ENCODE measurements around the gene RAB20.
"Not testable (repeated sequence)": the region's sequence is repeated elsewhere in the genome, so short reads cannot be mapped to it uniquely, and the experiment has no call there.

RAB20 gene

GRCh38 chr13:110554227-110554836 is 7.2 kb downstream of the RAB20 start:
- no peak for DNase-seq

GRCh38 chr13:110553417-110553816 is 8.1 kb downstream of the RAB20 start:
- no peak for DNase-seq

- no peak for DNase-seq
Measured at GRCh38 chr13:110552767-110553166, 8.8 kb downstream of the RAB20 start.

- DNase-seq, result no peak
Measured at GRCh38 chr13:110551284-110551683, 10.2 kb downstream of the RAB20 start.

- no peak for DNase-seq
Measured at GRCh38 chr13:110549795-110550160, 11.7 kb downstream of the RAB20 start.

GRCh38 chr13:110548891-110549794 is 12.4 kb downstream of the RAB20 start:
- no peak for DNase-seq

- no peak for DNase-seq
Measured at GRCh38 chr13:110546926-110547325, 14.6 kb downstream of the RAB20 start.

- no peak for DNase-seq
Measured at GRCh38 chr13:110546378-110546777, 15.1 kb downstream of the RAB20 start.

GRCh38 chr13:110542169-110542796 is 19.2 kb downstream of the RAB20 start:
- DNase-seq, result no peak

GRCh38 chr13:110541526-110541920 is 20.0 kb downstream of the RAB20 start:
- DNase-seq, result no peak

- no peak for DNase-seq
Measured at GRCh38 chr13:110540871-110541525, 20.5 kb downstream of the RAB20 start.

GRCh38 chr13:110539894-110540293 is 21.6 kb downstream of the RAB20 start:
- DNase-seq, result no peak

- DNase-seq, result no peak
Measured at GRCh38 chr13:110538632-110539031, 22.9 kb downstream of the RAB20 start.

- no peak for DNase-seq
Measured at GRCh38 chr13:110536006-110536693, 25.4 kb downstream of the RAB20 start.

- no peak for DNase-seq
Measured at GRCh38 chr13:110535526-110535925, 26.0 kb downstream of the RAB20 start.

- no peak for DNase-seq
Measured at GRCh38 chr13:110533771-110534670, 27.5 kb downstream of the RAB20 start.

- DNase-seq, result not testable (repeated sequence)
Measured at GRCh38 chr13:110532258-110532657, 29.3 kb downstream of the RAB20 start.

GRCh38 chr13:110531671-110532083 is 29.8 kb downstream of the RAB20 start:
- no peak for DNase-seq

- no peak for DNase-seq
Measured at GRCh38 chr13:110531100-110531499, 30.4 kb downstream of the RAB20 start.

GRCh38 chr13:110529522-110530311 is 31.8 kb downstream of the RAB20 start:
- no peak for DNase-seq

- DNase-seq, result no peak
Measured at GRCh38 chr13:110528911-110529310, 32.6 kb downstream of the RAB20 start.

All from NCI-H524 (cell line).